Activated T-cell treated with anti-CD3 and anti-CD28 coated beads, Interleukin-2, amount 50 U/mL, for 72 hours (primary cell): ENCODE results near the gene LRRC39. TPM values are rescaled to one million over a fixed set of nuclear protein-coding genes. Genes with fewer than 3 reads are reported as not detected.

ENCODE experiments used
- total RNA-seq, 2 donors: library from RNA; stranded (reverse); gene quantifications; one replicate each; pipeline ENCODE4 v1.2.3, GENCODE V29; 2022

LRRC39 gene
- total RNA-seq, 2 donors from 2014 or later = 0.86 to 1.3 TPM

Other genes with a start within 250 kb of the LRRC39 start
- gene SLC35A3, start 208.3 kb downstream of the LRRC39 start, total RNA-seq = 10 to 100 TPM; 17.2 to 19.2 TPM
- 10 to 100 TPM; 14.3 to 15.9 TPM for gene SASS6, start 45.3 kb downstream of the LRRC39 start, total RNA-seq
- 10 to 100 TPM; 19.9 to 24.4 TPM for gene TRMT13, start 45.1 kb downstream of the LRRC39 start, total RNA-seq
- gene DBT, start 71.6 kb upstream of the LRRC39 start, total RNA-seq = 10 to 100 TPM; 11.9 to 15.3 TPM
- 10 to 100 TPM; 81.6 to 81.9 TPM for gene RTCA, start 88.0 kb upstream of the LRRC39 start, total RNA-seq
- 10 to 100 TPM; 17.8 to 24.1 TPM for gene CDC14A, start 174.2 kb upstream of the LRRC39 start, total RNA-seq